Upper lobe of right lung (tissue), 1 donor: ENCODE data around the gene PRLH. TPM values are rescaled to one million over a fixed set of nuclear protein-coding genes. Genes with fewer than 3 reads are reported as not detected.

Experiments used
- ATAC-seq: fragments of 200-7000 bp; cut with Tn5 transposase; one replicate; pipeline ENCODE4 v1.9.1; 2020; ENCODE audit warnings: mild to moderate bottlenecking, moderate library complexity
- DNase-seq: peaks from one replicate; pipeline ENCODE4 v3.0.0-alpha.2; 2020
- H3K27ac ChIP-seq: fragments of 200-600 bp; one replicate; pipeline ENCODE4 v1.8.0; 2022
- H3K27me3 ChIP-seq: fragments of 200-600 bp; one replicate; pipeline ENCODE4 v1.8.0; 2022; ENCODE audit warnings: mild to moderate bottlenecking
- H3K36me3 ChIP-seq: fragments of 200-600 bp; one replicate; pipeline ENCODE4 v1.8.0; 2022
- H3K4me1 ChIP-seq: fragments of 200-600 bp; one replicate; pipeline ENCODE4 v1.8.0; 2022
- H3K4me3 ChIP-seq: fragments of 200-600 bp; one replicate; pipeline ENCODE4 v1.8.0; 2022; ENCODE audit warnings: mild to moderate bottlenecking
- H3K9me3 ChIP-seq: fragments of 200-600 bp; one replicate; pipeline ENCODE4 v1.8.0; 2022
- CTCF ChIP-seq: fragments of 200-600 bp; IDR thresholded peaks from one replicate; pipeline ENCODE4 v1.8.0; 2022; ENCODE audit warnings: antibody characterized with exemption
- intact Hi-C: fragments of 100-400 bp; cut with DNase I; formaldehyde crosslinking; loops from one replicate; pipeline ENCODE4 v1.11.0; 2022
- total RNA-seq: library from RNA; stranded (reverse); fragmentation: NEBNext Ultra II Directional; extraction: Animal tissue kit (Norgen Biotek cat#: 25700); gene quantifications from one replicate; pipeline ENCODE4 v1.2.1, GENCODE V29; 2021
- donor health status: DM: no; HTN: yes; CAD: no; lungs with severe emphysema.

Gene PRLH
- total RNA-seq, 1 donor from 2014 or later: not detected

GRCh38 chr2:237571551-237571950 is 5.2 kb downstream of the PRLH start:
- no peaks in the 10 kb centered on the region for H3K36me3 ChIP-seq
- no peak for TF ChIP-seq CTCF
- no peak overlapping the region for H3K4me3 ChIP-seq
- H3K27me3 ChIP-seq: no peaks in the 10 kb centered on the region
- no peaks in the 10 kb centered on the region for H3K9me3 ChIP-seq
- intact Hi-C loops: loop anchor here (5.0 kb wide), 1 partner anchor 54 kb away; no protein-coding TSS in a partner anchor
- H3K27ac ChIP-seq: no peak overlapping the region
- peak; percentile 54 for DNase-seq
- ATAC-seq: no peak
- peaks cover 8% of the 10 kb centered on the region for H3K4me1 ChIP-seq

- peak; percentile 98 for TF ChIP-seq CTCF
- peaks cover 2% of the 10 kb centered on the region for H3K36me3 ChIP-seq
- no peak overlapping the region for H3K4me3 ChIP-seq
- H3K9me3 ChIP-seq: no peaks in the 10 kb centered on the region
- no peak overlapping the region for H3K27ac ChIP-seq
- peak; percentile 94 for ATAC-seq
- H3K27me3 ChIP-seq: no peaks in the 10 kb centered on the region
- peak; percentile 94 for DNase-seq
- intact Hi-C loops: loop anchor here (5.0 kb wide), 1 partner anchor 55 kb away; no protein-coding TSS in a partner anchor
- peaks cover 8% of the 10 kb centered on the region for H3K4me1 ChIP-seq
Measured at GRCh38 chr2:237572021-237572741, 5.8 kb downstream of the PRLH start.

GRCh38 chr2:237572742-237573101 is 6.3 kb downstream of the PRLH start:
- H3K9me3 ChIP-seq: no peaks in the 10 kb centered on the region
- H3K36me3 ChIP-seq: peaks cover 7% of the 10 kb centered on the region
- no peak overlapping the region for H3K4me3 ChIP-seq
- TF ChIP-seq CTCF: no peak
- DNase-seq (peak; percentile 55), ATAC-seq (no peak)
- intact Hi-C loops: loop anchor here (5.0 kb wide), 1 partner anchor 55 kb away; no protein-coding TSS in a partner anchor
- no peaks in the 10 kb centered on the region for H3K27me3 ChIP-seq
- H3K27ac ChIP-seq: no peak overlapping the region
- H3K4me1 ChIP-seq: peaks cover 8% of the 10 kb centered on the region

GRCh38 chr2:237573721-237574415 is 7.5 kb downstream of the PRLH start:
- DNase-seq: peak; percentile 38
- no peak for TF ChIP-seq CTCF
- H3K4me3 ChIP-seq: no peak overlapping the region
- H3K36me3 ChIP-seq: peaks cover 11% of the 10 kb centered on the region
- ATAC-seq: no peak
- H3K27me3 ChIP-seq: no peaks in the 10 kb centered on the region
- H3K9me3 ChIP-seq: no peaks in the 10 kb centered on the region
- intact Hi-C loops: loop anchor here (5.0 kb wide), 1 partner anchor 57 kb away; no protein-coding TSS in a partner anchor
- H3K4me1 ChIP-seq: peaks cover 8% of the 10 kb centered on the region
- no peak overlapping the region for H3K27ac ChIP-seq

- no peak overlapping the region for H3K4me3 ChIP-seq
- H3K4me1 ChIP-seq: peaks cover 8% of the 10 kb centered on the region
- intact Hi-C loops: loop anchor here (5.0 kb wide), 1 partner anchor 57 kb away; no protein-coding TSS in a partner anchor
- DNase-seq (no peak), ATAC-seq (no peak)
- no peaks in the 10 kb centered on the region for H3K27me3 ChIP-seq
- no peak for TF ChIP-seq CTCF
- peaks cover 11% of the 10 kb centered on the region for H3K36me3 ChIP-seq
- no peaks in the 10 kb centered on the region for H3K9me3 ChIP-seq
- H3K27ac ChIP-seq: no peak overlapping the region
Measured at GRCh38 chr2:237574467-237574866, 8.1 kb downstream of the PRLH start.
